ENCODE data around the gene MYOM3. TPM values are rescaled to one million over a fixed set of nuclear protein-coding genes. Genes with fewer than 3 reads are reported as not detected.
"Not testable (repeated sequence)": the region's sequence is repeated elsewhere in the genome, so short reads cannot be mapped to it uniquely, and the experiment has no call there.

Gene MYOM3
- total RNA-seq, 1 experiment from 2014 or later, result 1.1 TPM

DNA sequence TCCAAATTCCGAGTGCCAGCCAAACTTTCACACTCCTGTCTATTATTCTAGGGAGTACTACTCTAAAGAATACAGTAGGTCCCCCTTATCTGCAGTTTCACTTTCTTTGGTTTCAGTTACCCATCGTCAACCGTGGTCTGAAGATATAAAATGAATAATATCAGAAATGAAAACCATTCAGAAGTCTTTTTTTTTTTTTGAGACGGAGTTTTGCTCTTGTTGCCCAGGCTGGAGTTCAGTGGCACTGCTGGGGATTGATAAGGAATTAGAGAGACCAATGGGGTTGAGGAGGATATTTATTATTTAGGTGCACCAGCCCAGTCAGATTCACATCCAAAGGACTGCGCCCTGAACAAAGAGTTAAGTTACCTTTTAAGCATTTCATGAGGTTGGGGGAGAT, 79.0 kb downstream of the MYOM3 start:
- DNase-seq (ENCODE audit: low read depth), result no peak

DNA sequence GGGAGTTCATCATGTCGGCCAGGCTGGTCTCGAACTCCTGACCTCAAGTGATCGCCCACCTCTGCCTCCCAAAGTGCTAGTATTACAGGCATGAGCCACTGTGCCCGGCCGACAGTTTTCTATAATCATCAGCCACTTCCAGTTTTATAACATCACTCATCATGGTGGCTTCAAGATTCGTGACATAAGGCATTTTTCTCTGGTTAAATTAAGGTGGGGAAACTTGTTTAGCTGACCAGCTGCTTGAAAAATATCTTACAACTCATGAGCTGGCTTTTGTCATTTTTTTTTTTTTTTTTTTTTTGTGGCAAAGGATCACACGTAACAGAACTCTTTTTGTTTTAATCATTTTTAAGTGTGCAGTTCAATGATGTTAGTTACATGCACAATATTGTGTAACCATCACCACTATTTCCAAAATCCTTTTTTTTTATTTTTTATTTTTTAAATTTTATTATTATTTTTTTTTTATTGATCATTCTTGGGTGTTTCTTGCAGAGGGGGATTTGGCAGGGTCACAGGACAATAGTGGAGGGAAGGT, 80.9 kb downstream of the MYOM3 start:
- DNase-seq (ENCODE audit: low read depth), result not testable (repeated sequence)

GRCh38 chr1:24027838-24028468, 84.0 kb downstream of the MYOM3 start:
- no peak for DNase-seq (ENCODE audit: low read depth)

- peak; percentile 95 for DNase-seq (ENCODE audit: low read depth)
Measured at GRCh38 chr1:24022581-24023361, 89.2 kb downstream of the MYOM3 start.

GRCh38 chr1:24021403-24022266, 90.3 kb downstream of the MYOM3 start:
- DNase-seq (ENCODE audit: low read depth), result no peak

DNA sequence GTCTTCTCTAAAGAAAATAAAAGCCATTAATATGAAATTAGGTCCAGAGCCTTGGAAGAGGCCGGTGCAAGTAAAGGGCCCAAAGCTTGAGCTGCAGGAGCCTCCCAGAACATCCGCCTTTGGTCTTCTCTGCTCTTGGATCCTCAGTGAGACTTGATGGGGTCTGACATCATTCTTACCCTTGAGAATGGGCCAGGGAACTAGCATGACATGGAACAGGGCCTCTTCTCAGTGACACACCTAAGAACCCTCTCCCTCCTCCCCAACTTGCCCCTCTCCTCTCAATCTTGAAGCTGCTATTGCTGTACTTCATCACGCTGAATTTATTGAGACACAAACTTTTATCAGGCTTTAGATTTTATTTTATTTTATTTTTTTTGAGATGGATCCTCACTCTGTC, 91.5 kb downstream of the MYOM3 start:
- DNase-seq (ENCODE audit: low read depth), result no peak

- DNase-seq (ENCODE audit: low read depth), result no peak
Measured at GRCh38 chr1:24020025-24020424, 91.9 kb downstream of the MYOM3 start.

DNA sequence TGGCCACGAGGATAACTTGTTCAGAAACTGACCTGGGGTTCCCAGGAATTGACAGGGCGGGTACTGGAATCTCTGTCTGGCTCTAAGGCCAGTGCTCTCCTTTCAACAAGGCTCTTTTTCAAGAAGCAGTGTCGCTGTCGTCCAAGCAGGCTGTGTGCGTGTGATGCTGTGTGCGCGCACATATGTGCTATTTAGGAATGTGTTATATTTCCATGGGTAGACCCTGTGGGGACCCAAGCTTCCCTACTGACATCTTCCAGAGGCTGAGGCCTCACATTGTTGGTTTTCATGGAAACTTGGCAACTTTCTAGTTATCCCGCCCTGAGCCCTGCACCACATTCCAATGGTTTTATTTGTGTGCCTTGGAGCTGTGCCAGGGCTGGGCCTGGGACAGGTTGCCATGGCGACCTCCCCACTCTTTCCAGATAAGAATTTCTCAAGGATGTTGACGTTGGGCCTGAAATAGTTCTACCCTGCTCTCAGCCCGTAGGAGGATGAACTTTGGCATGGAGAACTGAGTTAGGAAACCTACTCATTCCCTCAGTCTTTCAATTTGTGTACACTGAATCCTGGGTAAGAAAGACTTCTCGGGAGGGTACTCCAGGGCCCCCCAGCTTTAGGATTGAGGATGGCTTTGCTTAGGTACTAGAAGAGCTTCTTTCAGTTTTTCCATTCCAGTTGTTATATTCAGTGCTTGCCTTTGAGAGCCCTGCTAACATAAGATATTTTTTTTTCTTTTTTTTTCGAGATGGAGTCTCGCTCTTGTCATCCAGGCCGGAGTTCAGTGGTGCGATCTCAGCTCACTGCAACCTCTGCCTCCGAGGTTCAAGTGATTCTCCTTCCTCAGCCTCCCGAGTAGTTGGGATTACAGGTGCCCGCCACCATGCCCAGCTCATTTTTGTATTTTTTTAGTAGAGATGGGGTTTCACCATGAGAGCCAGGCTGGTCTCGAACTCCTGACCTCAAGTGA, 93.0 kb downstream of the MYOM3 start:
- DNase-seq (ENCODE audit: low read depth), result peak; percentile 99

DNA sequence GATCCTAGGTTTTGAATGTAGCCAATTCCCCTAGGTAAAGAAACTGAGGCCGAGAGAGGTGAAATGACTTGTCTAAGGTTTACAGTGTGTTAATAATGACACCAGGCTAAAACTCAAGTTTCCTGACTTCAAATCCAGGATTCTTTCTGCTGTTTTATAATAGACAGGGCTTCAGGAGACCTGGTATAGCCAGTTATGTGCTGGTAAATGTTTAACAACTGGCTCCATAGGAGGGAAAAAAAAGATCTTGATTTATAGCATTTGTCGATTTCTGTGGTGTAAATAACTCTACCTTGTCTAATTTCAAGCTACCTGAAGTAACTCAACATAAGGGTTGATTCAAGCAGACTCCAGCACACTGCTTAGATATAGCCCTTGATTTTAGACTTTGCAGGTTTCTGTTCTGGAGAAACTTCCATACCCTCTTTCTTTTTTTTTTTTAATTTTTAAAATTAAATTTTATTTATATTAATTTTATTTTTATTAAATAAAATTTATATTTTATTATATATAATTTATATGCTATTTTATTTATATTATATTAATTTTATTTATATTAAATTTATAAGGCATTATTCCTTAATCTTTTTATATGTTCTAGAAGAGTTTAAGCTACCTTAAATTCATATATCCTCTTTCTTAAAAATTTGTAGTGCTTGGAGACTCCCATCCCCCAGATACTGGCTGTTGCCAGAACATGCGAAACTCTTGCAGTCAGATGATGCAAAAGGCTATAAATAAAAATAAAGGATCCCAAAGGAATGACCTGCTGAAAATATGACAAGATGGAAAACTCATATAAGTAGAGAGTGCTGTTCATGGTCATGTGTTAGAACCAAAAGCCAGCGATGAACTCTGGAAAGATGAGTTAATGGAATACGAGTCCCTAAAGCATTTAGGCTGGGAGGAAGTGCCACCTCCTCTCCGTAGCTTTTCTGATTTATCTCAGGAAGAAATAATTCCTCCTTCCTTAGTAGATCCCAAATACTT, 96.4 kb downstream of the MYOM3 start:
- DNase-seq (ENCODE audit: low read depth), result no peak

- DNase-seq (ENCODE audit: low read depth), result not testable (repeated sequence)
Measured at GRCh38 chr1:24012878-24013277, 99.1 kb downstream of the MYOM3 start.

DNA sequence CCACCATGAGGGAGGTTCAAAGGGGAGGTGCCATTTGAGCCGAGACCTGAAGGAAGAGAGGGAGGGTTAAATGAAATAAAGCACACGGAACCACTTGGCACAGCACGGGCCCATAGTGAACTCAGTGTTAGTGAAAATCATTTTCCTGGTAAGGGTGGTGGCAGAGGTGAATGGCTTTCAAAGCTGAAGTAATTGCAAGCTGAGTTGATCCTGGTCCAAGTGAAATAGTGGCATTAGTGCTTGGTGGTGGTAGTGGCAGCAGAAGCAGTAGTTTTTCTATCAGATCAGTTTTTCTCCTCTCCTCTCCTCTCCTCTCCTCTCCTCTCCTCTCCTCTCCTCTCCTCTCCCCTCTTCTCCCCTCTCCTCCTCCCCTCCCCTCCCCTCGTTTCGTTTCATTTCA, 101.3 kb downstream of the MYOM3 start:
- no peak for DNase-seq (ENCODE audit: low read depth)

DNA sequence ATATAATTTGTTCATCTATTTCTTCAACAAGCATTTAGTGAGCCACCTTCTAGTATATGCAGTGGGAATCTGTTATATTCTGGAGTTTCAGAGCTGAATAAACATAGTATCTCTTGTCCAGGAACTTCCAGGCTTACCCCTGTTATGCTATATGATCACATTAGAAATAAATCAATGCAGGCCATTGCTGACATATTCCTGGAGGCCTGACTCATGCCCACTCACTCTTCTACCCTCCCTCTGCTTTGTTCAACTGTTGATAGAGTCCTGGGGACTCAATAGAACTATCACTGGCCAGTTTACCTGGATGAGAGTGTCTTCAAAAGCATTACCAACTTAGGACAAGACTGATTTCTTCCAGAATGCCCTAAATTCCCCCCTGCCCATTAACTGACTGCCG, 102.5 kb downstream of the MYOM3 start:
- DNase-seq (ENCODE audit: low read depth), result peak; percentile 80

DNA sequence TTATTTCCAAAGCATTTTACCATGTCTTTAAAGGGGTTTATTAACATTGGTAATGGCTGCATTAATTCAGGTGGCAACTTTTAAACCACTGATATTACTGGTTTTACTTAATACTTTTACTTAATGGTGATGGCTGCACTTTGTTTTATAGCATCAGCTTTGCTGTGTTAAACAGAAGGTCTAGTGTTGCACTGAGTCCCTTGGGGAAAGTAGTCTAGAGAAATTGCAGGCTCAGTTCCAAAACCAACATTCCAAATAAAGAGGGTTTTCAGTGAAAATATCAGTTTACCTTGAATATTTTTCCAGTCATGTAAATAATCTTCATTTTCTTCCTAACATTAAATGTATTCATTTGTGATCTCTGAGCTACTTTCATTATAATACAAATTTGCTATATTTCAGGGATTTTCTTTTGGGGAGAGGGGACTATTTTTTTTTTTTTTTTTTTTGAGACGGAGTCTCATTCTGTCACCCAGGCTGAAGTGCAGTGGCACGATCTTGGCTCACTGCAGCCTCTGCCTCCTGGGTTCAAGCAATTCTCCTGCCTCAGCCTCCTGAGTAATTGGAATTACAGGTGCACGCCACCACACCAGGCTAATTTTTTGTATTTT, 103.3 kb downstream of the MYOM3 start:
- DNase-seq (ENCODE audit: low read depth), result not testable (repeated sequence)

DNA sequence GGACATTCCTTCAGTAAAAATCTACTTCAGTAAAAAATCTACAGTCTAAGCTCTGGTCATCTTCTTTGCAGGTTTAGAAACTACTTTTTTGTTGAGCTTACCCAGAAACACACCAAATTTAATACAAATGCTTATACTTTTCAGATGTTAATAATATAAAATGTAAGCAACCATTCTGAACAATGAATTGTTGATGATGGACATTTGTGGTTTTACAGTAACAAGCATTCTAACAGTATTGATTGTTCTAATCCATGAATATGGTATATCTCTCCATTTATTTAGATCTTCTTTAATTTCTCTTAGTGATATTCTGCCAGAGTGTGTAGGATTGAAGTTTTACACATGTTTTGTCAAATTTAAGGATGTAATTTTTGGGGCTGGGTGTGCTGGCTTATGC, 104.9 kb downstream of the MYOM3 start:
- no peak for DNase-seq (ENCODE audit: low read depth)

Other genes with a start within 250 kb of the MYOM3 start
- gene FUCA1, start 243.8 kb downstream of the MYOM3 start, total RNA-seq (2014; rRNA removed; shearing (Covaris generic)), result 17.0 and 21.6 TPM in 2 replicates
- not detected in 2 replicates for gene CNR2, start 198.8 kb downstream of the MYOM3 start, total RNA-seq (2014; rRNA removed; shearing (Covaris generic))
- gene PNRC2, start 152.3 kb downstream of the MYOM3 start, total RNA-seq (2014; rRNA removed; shearing (Covaris generic)), result 178 and 183 TPM in 2 replicates
- gene SRSF10, start 131.8 kb downstream of the MYOM3 start, total RNA-seq (2014; rRNA removed; shearing (Covaris generic)), result 125 and 130 TPM in 2 replicates
- not detected in 2 replicates for gene IL22RA1, start 31.0 kb upstream of the MYOM3 start, total RNA-seq (2014; rRNA removed; shearing (Covaris generic))
- 1.2 and 1.3 TPM in 2 replicates for gene IFNLR1, start 75.2 kb upstream of the MYOM3 start, total RNA-seq (2014; rRNA removed; shearing (Covaris generic))
- not detected in 2 replicates for gene GRHL3, start 207.2 kb upstream of the MYOM3 start, total RNA-seq (2014; rRNA removed; shearing (Covaris generic))

Measured in Daoy (cell line).